Right lobe of liver (tissue), 6 donors: ENCODE data around the gene TACO1. TPM values are rescaled to one million over a fixed set of nuclear protein-coding genes. Genes with fewer than 3 reads are reported as not detected.
A peak's percentile ranks its signal among the peaks of the same experiment; 100 is the strongest.

Experiments used
- ATAC-seq, 4 donors: fragments of 200-7000 bp; cut with Tn5 transposase; one replicate each; pipeline ENCODE4 v1.9.1; 2020; ENCODE audit warnings: mild to moderate bottlenecking in 4 of 4, moderate library complexity in 4 of 4
- DNase-seq, 3 donors: peaks; one replicate each; pipeline ENCODE4 v3.0.0-alpha.2; 2020
- H3K27ac ChIP-seq, 3 donors: fragments of 200-600 bp; one replicate each; pipeline ENCODE4 v1.8.0; 2022
- H3K27me3 ChIP-seq, 2 donors: fragments of 200-600 bp; one replicate each; pipeline ENCODE4 v1.8.0; 2022
- H3K36me3 ChIP-seq, 4 donors: fragments of 200-600 bp; sonication (generic) in 1 of 4; one replicate each; pipeline versions ENCODE4 v1.5.1 to v1.8.0; 2017 to 2022; ENCODE audit warnings: control low read depth in 1 of 4
- H3K4me1 ChIP-seq, 4 donors: fragments of 200-600 bp; sonication (generic) in 1 of 4; one replicate each; pipeline versions ENCODE4 v1.5.1 to v1.8.0; 2017 to 2022; ENCODE audit warnings: control low read depth in 1 of 4
- H3K4me3 ChIP-seq, 3 donors: fragments of 200-600 bp; one replicate each; pipeline ENCODE4 v1.8.0; 2022
- H3K9me3 ChIP-seq, 4 donors: fragments of 200-600 bp; sonication (generic) in 1 of 4; one replicate each; pipeline versions ENCODE4 v1.5.1 to v1.8.0; 2017 to 2022; ENCODE audit warnings: control low read depth in 1 of 4
- POLR2A ChIP-seq: fragments of 450-650 bp; IDR thresholded peaks from one replicate; pipeline ENCODE4 v1.6.1; 2017; ENCODE audit warnings: antibody characterized with exemption, mild to moderate bottlenecking
- WGBS: methylation state at CpG from one replicate; pipeline ENCODE4 v1.1.6; 2018; ENCODE audit warnings: low coverage, low lambda C conversion rate; ENCODE audit not compliant: insufficient coverage; ENCODE audit errors: missing lambda C conversion rate; 5-methylcytosine and 5-hydroxymethylcytosine counted together
- intact Hi-C, 2 donors: fragments of 100-400 bp; cut with DNase I; formaldehyde crosslinking; loops; one replicate each; pipeline versions ENCODE4 v1.11.2 to v1.14.1; 2022
- total RNA-seq, 6 experiments: library from RNA; depleted of rRNA in 2 of 6; stranded (reverse); fragments of >200 nt in 2 of 6; fragmentation: NEBNext Ultra II Directional in 3 of 6; extraction: Animal tissue kit (Norgen Biotek cat#: 25700) in 3 of 6; gene quantifications; one replicate each; pipeline versions ENCODE4 v1.1.0 to v1.2.4, GENCODE V29; 2016 to 2023
- TF ChIP-seq, protein P1 (sequence below), 4 donors: fragments of 200-600 bp in 3 of 4; fragments of 450-650 bp in 1 of 4; IDR thresholded peaks; one replicate each; pipeline versions ENCODE4 v1.5.1 to v1.8.0; 2016 to 2022; ENCODE audit warnings: antibody characterized with exemption in 4 of 4, mild to moderate bottlenecking in 2 of 4
- donor health status: DM: no; HTN: yes; CAD: no.
- donor health status: DM: no; HTN: no; CAD: no.
- donor health status: DM: no; HTN: no; CAD: no.
- donor health status: DM: no; HTN: yes; CAD: no.
- donor health status: DM: no; HTN: yes; CAD: no.

TACO1 gene
- total RNA-seq, 6 experiments from 2014 or later: 30.6 to 46.7 (median 35.5) TPM

DNA sequence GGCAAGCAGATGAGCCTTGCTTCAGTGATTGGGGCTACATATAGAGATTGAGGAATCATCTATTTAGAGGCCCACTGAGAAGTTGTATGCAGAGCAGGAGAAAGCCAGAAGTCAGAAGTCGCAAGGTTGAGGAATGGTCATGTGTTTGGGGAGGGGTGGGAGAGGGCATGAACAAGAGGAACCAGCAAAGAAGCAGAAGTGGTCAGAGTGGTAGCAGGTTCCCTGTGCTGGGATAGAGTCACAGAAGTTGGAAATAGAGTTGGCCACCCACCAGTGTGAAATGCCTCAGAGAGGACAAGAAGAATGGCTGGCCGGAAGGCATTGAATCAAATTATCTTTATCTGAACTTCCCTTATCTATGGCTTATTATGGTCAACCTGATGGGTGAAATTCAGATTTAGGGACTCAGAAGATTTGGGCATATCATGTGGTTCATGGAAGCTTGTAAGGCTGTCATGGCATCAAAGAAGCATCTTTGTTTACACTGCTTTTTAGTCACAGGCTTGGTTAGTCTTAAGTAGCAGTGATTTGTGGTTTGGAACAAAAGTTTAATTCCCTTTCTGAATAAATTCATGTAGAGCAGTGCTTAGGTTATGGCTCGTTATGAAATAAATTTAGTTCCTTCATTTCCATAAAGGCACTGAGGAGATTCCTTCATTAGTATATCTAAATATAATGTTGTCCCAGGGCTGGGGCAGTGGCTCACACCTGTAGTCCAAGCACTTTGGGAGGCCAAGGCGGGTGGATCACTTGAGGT lies 41.2 kb downstream of the TACO1 start:
- peaks cover 0 to 6% (median 0%) of the 10 kb centered on the region in 4 donors for H3K36me3 ChIP-seq
- H3K4me1 ChIP-seq: no peaks in the 10 kb centered on the region
- WGBS: 64% methylated on average over 4 of the region's 4 CpGs
- no peak overlapping the region for H3K27ac ChIP-seq
- no peak for TF ChIP-seq POLR2A
- TF ChIP-seq, protein P1, sequence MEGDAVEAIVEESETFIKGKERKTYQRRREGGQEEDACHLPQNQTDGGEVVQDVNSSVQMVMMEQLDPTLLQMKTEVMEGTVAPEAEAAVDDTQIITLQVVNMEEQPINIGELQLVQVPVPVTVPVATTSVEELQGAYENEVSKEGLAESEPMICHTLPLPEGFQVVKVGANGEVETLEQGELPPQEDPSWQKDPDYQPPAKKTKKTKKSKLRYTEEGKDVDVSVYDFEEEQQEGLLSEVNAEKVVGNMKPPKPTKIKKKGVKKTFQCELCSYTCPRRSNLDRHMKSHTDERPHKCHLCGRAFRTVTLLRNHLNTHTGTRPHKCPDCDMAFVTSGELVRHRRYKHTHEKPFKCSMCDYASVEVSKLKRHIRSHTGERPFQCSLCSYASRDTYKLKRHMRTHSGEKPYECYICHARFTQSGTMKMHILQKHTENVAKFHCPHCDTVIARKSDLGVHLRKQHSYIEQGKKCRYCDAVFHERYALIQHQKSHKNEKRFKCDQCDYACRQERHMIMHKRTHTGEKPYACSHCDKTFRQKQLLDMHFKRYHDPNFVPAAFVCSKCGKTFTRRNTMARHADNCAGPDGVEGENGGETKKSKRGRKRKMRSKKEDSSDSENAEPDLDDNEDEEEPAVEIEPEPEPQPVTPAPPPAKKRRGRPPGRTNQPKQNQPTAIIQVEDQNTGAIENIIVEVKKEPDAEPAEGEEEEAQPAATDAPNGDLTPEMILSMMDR (IDR thresholded peaks at IDR 0.05): no peak
- DNase-seq: no peak
- H3K4me3 ChIP-seq: no peak overlapping the region
- peak; percentile 59 to 82 (median 74) for ATAC-seq
- H3K27me3 ChIP-seq: no peaks in the 10 kb centered on the region
- no peaks in the 10 kb centered on the region for H3K9me3 ChIP-seq
- intact Hi-C loops: no loop called here

DNA sequence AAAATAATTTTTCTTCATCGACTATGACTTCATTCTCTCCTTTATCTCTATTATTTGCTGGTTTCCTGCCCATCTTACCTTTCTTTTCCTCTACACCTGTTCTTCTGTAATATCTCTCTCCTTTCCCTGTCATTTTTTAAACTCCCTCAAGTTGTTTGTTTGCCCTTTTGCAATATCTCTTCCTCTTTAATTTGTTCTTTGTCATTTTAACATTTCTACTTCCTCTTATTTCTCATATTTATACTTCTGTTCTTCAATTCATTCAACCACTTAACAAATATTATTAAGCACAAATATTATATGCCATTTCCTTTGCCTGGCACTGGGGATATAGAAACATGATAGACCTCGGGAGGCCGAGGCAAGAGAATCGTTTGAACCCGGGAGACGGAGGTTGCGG lies 44.2 kb downstream of the TACO1 start:
- peaks cover 0 to 5% (median 0%) of the 10 kb centered on the region in 4 donors for H3K4me1 ChIP-seq
- DNase-seq: no peak
- intact Hi-C loops: no loop called here
- no peak overlapping the region for H3K27ac ChIP-seq
- TF ChIP-seq, protein P1 (IDR thresholded peaks at IDR 0.05): no peak
- no peak for TF ChIP-seq POLR2A
- H3K9me3 ChIP-seq: no peaks in the 10 kb centered on the region
- H3K27me3 ChIP-seq: no peaks in the 10 kb centered on the region
- 100% methylated on average over 7 of the region's 7 CpGs for WGBS
- no peak for ATAC-seq
- peaks cover 0 to 3% (median 0%) of the 10 kb centered on the region in 4 donors for H3K36me3 ChIP-seq
- H3K4me3 ChIP-seq: no peak overlapping the region

DNA sequence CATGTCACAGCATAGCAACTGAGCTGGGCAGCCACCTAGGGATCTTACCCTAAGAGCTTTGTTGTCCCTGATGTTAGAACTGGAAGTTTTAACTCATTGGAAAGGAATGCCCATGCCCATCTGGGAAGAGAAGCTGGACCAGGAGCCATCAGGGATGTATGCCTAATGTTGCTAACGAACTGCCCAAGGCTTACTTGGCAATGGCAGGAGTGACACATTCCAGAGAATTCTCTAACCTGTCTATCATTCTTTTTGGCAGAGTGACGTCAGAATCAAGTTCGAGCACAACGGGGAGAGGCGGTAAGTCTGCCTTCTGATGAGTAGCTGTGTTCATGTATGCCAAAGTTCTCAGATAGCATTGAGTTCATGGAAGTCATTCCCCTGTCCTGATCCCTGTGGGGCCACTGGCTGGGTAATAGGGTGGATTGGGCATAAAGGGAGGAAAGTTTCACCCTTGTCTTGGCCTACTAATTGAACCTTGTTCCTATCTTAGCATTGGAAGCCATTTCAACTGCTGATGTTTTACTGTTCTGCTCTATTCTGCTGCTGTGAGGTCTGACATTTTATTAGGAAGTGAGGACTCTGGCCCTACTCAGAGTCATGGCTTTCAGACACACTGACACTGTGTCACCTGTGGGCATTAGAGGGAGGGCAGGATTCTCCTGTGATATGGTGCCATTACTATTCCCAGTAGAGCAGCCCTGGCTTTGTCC lies 45.2 kb downstream of the TACO1 start:
- TF ChIP-seq, protein P1 (IDR thresholded peaks at IDR 0.05): no peak
- TF ChIP-seq POLR2A: no peak

DNA sequence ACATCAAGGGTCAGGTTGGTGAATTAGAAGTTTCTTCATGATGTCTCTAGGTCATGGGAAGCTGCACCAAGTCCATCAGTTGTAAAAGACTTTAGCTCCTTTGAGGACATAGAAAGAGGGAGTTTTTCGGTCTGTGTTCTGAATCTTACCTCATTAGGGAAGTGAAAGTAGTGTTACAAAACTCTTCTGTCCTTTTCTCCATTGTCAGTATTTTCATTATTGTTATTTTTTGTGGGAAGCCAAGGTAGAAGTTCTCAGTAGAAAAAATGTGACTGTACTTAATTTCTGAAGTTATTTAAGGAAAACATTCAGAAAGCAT lies 45.8 kb downstream of the TACO1 start:
- no peaks in the 10 kb centered on the region for H3K27me3 ChIP-seq
- DNase-seq (no peak), ATAC-seq (peak in 2 of 4 donors; percentile 18 to 40)
- WGBS: 82% methylated on average over 1 of the region's 1 CpG
- intact Hi-C loops: no loop called here
- no peak overlapping the region for H3K4me3 ChIP-seq
- TF ChIP-seq, protein P1 (IDR thresholded peaks at IDR 0.05): no peak
- TF ChIP-seq POLR2A: no peak
- H3K27ac ChIP-seq: no peak overlapping the region
- peaks cover 0 to 6% (median 0%) of the 10 kb centered on the region in 4 donors for H3K36me3 ChIP-seq
- H3K9me3 ChIP-seq: no peaks in the 10 kb centered on the region
- peaks cover 0 to 12% (median 0%) of the 10 kb centered on the region in 4 donors for H3K4me1 ChIP-seq

More for the DNA sequence above, 45.2 kb downstream of the TACO1 start:
- no peak overlapping the region for H3K4me3 ChIP-seq
- ATAC-seq (peak in 3 of 4 donors; percentile 19 to 37 (median 21)), DNase-seq (no peak)
- peaks cover 0 to 12% (median 0%) of the 10 kb centered on the region in 4 donors for H3K4me1 ChIP-seq
- H3K36me3 ChIP-seq: peaks cover 0 to 3% (median 0%) of the 10 kb centered on the region in 4 donors
- no peaks in the 10 kb centered on the region for H3K27me3 ChIP-seq
- H3K27ac ChIP-seq: no peak overlapping the region
- 79% methylated on average over 4 of the region's 5 CpGs for WGBS
- intact Hi-C loops: no loop called here
- no peaks in the 10 kb centered on the region for H3K9me3 ChIP-seq
